GM19023 (cell line): ENCODE measurements around the gene SLC8B1.

Source experiments
- ATAC-seq: cut with Tn5 transposase; IDR thresholded peaks from one replicate; pipeline ENCODE4 v1.9.1; 2021; ENCODE audit warnings: mild to moderate bottlenecking, moderate library complexity; ENCODE audit not compliant: unreplicated experiment

SLC8B1 gene

GRCh38 chr12:113271853-113272561 is 62.9 kb downstream of the SLC8B1 start:
- ATAC-seq = no peak

GRCh38 chr12:113271466-113271852 is 63.5 kb downstream of the SLC8B1 start:
- no peak for ATAC-seq

- no peak for ATAC-seq
Measured at GRCh38 chr12:113270709-113271009, 64.2 kb downstream of the SLC8B1 start.

GRCh38 chr12:113269257-113269943 is 65.5 kb downstream of the SLC8B1 start:
- ATAC-seq = no peak

DNA sequence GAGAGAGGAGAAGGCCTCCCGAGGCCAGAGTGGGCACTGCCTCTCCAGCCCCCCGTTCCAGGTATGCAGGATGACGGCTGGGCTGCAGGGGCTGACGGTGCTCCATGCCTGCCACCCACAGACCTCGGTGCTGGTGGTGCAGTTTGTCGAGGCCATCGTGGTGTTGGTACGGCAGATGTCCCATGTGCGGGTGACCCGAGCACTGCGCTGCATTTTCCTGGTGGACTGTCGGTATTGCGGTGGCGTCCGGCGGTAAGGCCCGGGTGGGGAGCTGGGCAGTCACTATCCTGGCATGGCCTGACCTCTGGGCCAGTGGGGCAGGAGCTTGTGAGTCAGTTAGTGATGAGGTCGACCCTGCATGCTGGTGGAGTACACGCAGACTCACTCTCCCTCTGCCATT is 66.3 kb downstream of the SLC8B1 start:
- no peak for ATAC-seq

DNA sequence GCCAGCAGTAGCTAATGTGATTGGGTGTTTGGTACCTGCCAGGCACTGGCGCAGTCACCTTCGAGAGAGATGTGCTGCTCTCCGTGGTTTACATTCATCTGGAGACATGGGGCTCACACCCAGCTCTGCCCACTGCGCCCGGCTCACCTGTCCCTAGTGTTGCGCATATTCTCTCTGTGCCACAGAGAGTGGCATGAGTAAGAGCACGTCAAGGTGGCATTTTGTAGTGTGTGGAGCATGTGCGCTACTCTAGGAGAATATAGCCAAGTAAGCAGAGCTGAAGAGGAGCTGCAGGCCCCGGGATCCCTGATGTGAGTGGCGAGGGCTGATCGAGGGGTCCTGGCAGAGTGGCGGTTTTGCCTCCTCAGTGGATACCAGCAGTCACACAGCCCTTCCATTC is 66.8 kb downstream of the SLC8B1 start:
- no peak for ATAC-seq

- ATAC-seq = no peak
Measured at GRCh38 chr12:113267621-113268020, 67.3 kb downstream of the SLC8B1 start.

DNA sequence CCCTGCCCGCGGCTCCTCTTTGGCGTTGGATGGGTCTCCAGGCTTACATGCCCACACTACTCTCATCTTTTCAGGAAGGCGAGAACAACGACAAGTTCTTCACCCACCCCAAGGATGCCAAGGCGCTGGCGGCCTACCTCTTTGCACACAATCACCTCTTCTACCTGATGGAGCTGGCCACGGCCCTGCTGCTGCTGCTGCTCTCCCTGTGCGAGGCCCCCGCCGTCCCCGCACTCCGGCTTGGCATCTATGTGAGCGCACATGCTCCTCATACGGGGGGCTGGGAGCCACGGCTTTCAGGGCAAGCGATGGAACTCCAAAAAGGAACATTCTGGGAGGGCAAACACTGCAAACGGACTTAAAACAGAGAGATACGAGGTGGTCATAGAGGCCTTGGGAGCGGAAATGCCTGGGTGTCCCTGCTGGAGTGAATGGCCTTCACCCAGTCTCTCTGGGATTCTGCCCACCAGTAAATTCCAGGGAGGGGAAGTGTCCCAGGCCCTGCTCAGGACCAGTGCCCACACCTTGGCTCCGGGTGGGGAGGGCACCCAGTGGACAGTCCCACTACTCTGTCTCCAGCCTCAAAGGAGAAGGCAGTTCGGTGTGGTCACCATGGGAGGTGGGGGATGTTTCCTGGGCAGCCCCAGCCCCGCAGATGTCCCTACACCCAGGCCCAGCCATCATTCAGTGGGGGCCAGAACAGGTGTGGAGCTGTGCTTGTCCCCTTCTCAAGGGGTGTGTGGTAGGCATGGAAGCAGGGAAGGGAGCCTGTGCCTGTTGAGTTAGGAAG is 68.6 kb downstream of the SLC8B1 start:
- ATAC-seq = no peak

DNA sequence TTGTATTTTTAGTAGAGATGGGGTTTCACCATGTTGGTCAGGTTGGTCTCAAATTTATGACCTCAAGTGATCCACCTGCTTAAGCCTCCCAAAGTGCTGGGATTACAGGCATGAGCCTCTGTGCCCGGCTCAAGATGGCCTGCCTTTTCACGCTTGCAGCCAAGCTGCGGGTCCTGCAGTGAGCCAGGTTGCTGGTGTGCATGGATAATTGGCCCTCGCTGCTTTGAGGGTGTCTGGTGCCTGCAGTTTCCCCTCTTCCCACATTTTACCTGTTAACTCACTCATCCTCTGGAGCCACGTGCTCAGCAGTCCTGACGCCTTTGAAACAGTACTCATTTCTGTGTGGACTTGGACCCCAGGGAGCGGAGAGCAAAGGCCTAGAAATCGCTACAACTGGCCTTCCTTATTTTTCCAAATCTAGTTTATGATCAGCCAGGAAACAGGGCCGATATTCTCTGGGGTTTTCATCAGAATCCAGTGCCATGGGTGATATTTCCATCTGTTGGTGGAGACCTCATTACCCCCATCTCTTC is 71.4 kb downstream of the SLC8B1 start:
- no peak for ATAC-seq

DNA sequence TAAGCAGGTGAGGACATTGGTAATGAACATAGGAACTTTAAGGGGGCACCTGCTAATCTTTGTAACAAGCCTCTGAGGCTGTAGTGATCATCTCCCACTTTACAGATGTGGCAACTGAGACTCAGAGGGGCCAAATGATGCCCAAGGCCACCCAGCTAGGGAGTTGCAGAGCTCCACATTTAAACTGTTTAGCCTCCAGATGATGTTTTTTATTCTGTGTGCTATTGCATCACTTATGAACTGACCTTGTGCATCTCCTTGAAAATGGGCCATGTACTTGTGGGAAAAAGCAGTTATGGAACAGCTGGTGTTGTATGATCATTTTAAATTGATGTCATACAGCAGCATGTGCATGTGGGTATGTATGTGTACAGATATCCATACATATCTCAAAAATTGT is 72.2 kb downstream of the SLC8B1 start:
- no peak for ATAC-seq

- ATAC-seq = no peak
Measured at GRCh38 chr12:113261847-113262470, 73.0 kb downstream of the SLC8B1 start.

DNA sequence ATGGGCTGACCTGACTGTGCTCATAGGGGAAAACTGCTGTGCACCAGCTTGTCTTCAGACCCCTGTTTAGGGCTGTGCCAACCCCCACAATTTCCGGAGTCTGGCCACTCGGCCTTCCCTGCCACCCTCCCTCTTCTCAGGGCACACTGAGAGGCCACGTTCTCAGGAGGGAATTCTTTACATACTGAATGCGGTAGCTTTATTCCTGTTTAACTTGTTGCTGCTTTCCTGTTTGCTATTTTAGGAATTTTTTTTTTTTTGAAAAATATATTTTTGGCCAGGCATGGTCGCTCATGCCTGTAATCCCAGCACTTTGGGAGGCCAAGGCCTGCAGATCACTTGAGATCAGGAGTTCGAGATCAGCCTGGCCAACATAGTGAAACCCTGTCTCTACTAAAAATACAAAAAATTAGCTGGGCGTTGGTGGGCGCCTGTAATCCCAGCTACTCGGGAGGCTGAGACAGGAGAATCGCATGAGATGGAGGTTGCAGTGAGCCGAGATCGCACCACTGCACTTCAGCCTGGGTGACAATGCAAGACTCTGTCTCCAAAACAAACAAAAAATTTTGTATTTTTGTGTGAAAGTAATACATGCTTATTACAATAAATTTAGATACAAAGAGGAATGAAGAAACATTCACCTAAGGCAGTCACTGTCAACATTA is 74.1 kb downstream of the SLC8B1 start:
- no peak for ATAC-seq

DNA sequence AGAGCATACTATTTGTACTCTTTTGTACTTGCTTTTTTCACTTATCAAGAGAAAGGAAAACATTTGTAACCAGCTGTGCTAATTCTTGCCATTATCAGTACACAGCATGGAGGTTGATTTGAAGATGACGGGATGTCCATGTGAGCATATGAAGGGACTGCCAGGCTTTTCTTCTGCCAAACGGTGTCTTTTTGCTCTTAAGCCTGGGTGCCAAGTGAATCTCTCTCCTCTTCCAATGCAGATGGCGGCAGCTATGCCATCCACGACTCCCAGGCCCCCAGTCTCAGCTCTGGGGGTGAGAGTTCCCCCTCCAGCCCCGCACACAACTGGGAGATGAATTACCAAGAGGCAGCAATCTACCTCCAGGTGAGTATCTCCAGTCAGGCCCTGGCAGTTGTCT is 74.8 kb downstream of the SLC8B1 start:
- no peak for ATAC-seq

GRCh38 chr12:113257564-113257963 is 77.3 kb downstream of the SLC8B1 start:
- no peak for ATAC-seq

GRCh38 chr12:113254298-113254697 is 80.6 kb downstream of the SLC8B1 start:
- no peak for ATAC-seq

GRCh38 chr12:113253532-113254285 is 81.2 kb downstream of the SLC8B1 start:
- ATAC-seq = no peak

GRCh38 chr12:113252494-113252893 is 82.4 kb downstream of the SLC8B1 start:
- no peak for ATAC-seq

GRCh38 chr12:113251404-113252070 is 83.4 kb downstream of the SLC8B1 start:
- no peak for ATAC-seq

DNA sequence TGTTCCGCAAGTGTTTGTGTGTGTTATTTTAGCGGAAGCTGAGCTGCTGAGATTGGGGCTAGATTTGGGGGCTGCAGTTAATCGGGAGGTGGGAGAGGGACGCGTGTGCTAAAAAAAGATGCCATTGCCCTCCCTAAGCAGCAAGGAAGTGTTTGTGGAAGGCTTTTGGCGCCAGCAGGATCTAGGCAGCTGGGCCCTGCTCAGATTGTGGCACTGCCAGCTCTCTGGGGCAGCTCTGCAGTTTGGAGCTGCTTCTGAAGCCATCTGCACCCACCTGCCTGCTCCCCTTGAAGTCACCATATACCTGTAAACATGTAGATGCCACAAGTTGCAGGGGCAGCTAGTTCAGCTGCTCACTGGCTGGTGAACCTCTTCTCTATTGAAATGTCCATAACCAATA is 84.9 kb downstream of the SLC8B1 start:
- no peak for ATAC-seq

GRCh38 chr12:113249546-113249945 is 85.4 kb downstream of the SLC8B1 start:
- no peak for ATAC-seq
